Measurements from ENCODE around the gene TMEM145. TPM values are rescaled to one million over a fixed set of nuclear protein-coding genes. Genes with fewer than 3 reads are reported as not detected.
A peak's percentile ranks its signal among the peaks of the same experiment; 100 is the strongest.
"Not testable (repeated sequence)": the region's sequence is repeated elsewhere in the genome, so short reads cannot be mapped to it uniquely, and the experiment has no call there.

TMEM145 gene
- total RNA-seq, 2 experiments from 2014 or later, result 0.54 to 0.94 TPM

GRCh38 chr19:42317535-42317934, 4.4 kb downstream of the TMEM145 start:
- Mint-ChIP-seq H3K36me3 (no peaks in the 10 kb centered on the region), H3K27me3 (peaks cover 40% of the 10 kb centered on the region), H3K4me1 (peaks cover 21% of the 10 kb centered on the region), H3K9me3 (no peaks in the 10 kb centered on the region), H3K4me3 (no peak overlapping the region), H3K27ac (no peak overlapping the region)
- POLR2A ChIA-PET, result interaction anchor here (0.6 kb wide), 1 partner anchor 10 kb away, joined by 3 read pairs; no protein-coding TSS in a partner anchor
- DNase-seq (no peak), ATAC-seq (ENCODE audit: low read depth) (no peak)

- POLR2A ChIA-PET, result no interaction called here
- DNase-seq (no peak), ATAC-seq (ENCODE audit: low read depth) (no peak)
- Mint-ChIP-seq H3K9me3 (no peaks in the 10 kb centered on the region), H3K36me3 (peaks cover 4% of the 10 kb centered on the region), H3K27ac (no peak overlapping the region), H3K4me3 (no peak overlapping the region), H3K27me3 (peaks cover 32% of the 10 kb centered on the region), H3K4me1 (peaks cover 17% of the 10 kb centered on the region)
Observed at GRCh38 chr19:42322305-42322704, 9.2 kb downstream of the TMEM145 start.

GRCh38 chr19:42323473-42323851, 10.4 kb downstream of the TMEM145 start:
- DNase-seq (no peak), ATAC-seq (ENCODE audit: low read depth) (no peak)
- peaks cover 17% of the 10 kb centered on the region for H3K4me1 Mint-ChIP-seq
- POLR2A ChIA-PET, result interaction anchor here (0.6 kb wide), 1 partner anchor 15 kb away, joined by 3 read pairs; no protein-coding TSS in a partner anchor
- H3K27ac Mint-ChIP-seq, result no peak overlapping the region
- peaks cover 32% of the 10 kb centered on the region for H3K27me3 Mint-ChIP-seq
- no peak overlapping the region for H3K4me3 Mint-ChIP-seq
- H3K36me3 Mint-ChIP-seq, result peaks cover 4% of the 10 kb centered on the region
- no peaks in the 10 kb centered on the region for H3K9me3 Mint-ChIP-seq

- Mint-ChIP-seq H3K27ac (no peak overlapping the region), H3K4me3 (no peak overlapping the region), H3K9me3 (no peaks in the 10 kb centered on the region), H3K27me3 (peaks cover 32% of the 10 kb centered on the region), H3K36me3 (peaks cover 4% of the 10 kb centered on the region), H3K4me1 (peaks cover 17% of the 10 kb centered on the region)
- POLR2A ChIA-PET, result no interaction called here
- DNase-seq (peak; percentile 57), ATAC-seq (ENCODE audit: low read depth) (no peak)
Observed at GRCh38 chr19:42323852-42324654, 10.9 kb downstream of the TMEM145 start.

GRCh38 chr19:42324655-42325307, 11.7 kb downstream of the TMEM145 start:
- POLR2A ChIA-PET, result no interaction called here
- no peaks in the 10 kb centered on the region for H3K9me3 Mint-ChIP-seq
- no peak for ATAC-seq (ENCODE audit: low read depth)
- no peak for DNase-seq
- H3K27me3 Mint-ChIP-seq, result peaks cover 32% of the 10 kb centered on the region
- peak overlapping the region; percentile 76 for H3K27ac Mint-ChIP-seq
- H3K4me3 Mint-ChIP-seq, result peak overlapping the region; percentile 92
- peaks cover 17% of the 10 kb centered on the region for H3K4me1 Mint-ChIP-seq
- peaks cover 4% of the 10 kb centered on the region for H3K36me3 Mint-ChIP-seq

GRCh38 chr19:42325308-42325895, 12.3 kb downstream of the TMEM145 start, which contains the start of gene MEGF8:
Gene MEGF8 (plus strand): TSS chr19:42325635. CDS start chr19:42326244, 609 bp downstream.
- POLR2A ChIA-PET, result no interaction called here
- H3K4me1 Mint-ChIP-seq, result peaks cover 17% of the 10 kb centered on the region
- ATAC-seq (ENCODE audit: low read depth), result peak; percentile 96

GRCh38 chr19:42325896-42326771, 13.0 kb downstream of the TMEM145 start:
- H3K27me3 Mint-ChIP-seq, result peaks cover 26% of the 10 kb centered on the region

More at GRCh38 chr19:42325308-42325895, 12.3 kb downstream of the TMEM145 start, which contains the start of gene MEGF8:
- Mint-ChIP-seq H3K9me3 (no peaks in the 10 kb centered on the region), H3K4me3 (peak within 1 kb of the TSS; percentile 92), H3K36me3 (peaks cover 4% of the 10 kb centered on the region), H3K27ac (peak within 1 kb of the TSS; percentile 76), H3K27me3 (peaks cover 29% of the 10 kb centered on the region)
- DNase-seq, result peak; percentile 94

GRCh38 chr19:42326969-42327368, 13.9 kb downstream of the TMEM145 start:
- no peak for DNase-seq
- Mint-ChIP-seq H3K4me3 (peak overlapping the region; percentile 92), H3K27me3 (peaks cover 22% of the 10 kb centered on the region), H3K9me3 (no peaks in the 10 kb centered on the region), H3K36me3 (peaks cover 4% of the 10 kb centered on the region), H3K4me1 (peaks cover 17% of the 10 kb centered on the region), H3K27ac (no peak overlapping the region)
- ATAC-seq (ENCODE audit: low read depth), result no peak
- POLR2A ChIA-PET, result no interaction called here

More at GRCh38 chr19:42325896-42326771, 13.0 kb downstream of the TMEM145 start:
- peaks cover 17% of the 10 kb centered on the region for H3K4me1 Mint-ChIP-seq
- ATAC-seq (ENCODE audit: low read depth) (peak; percentile 14), DNase-seq (peak; percentile 67)
- peak overlapping the region; percentile 92 for H3K4me3 Mint-ChIP-seq
- peaks cover 4% of the 10 kb centered on the region for H3K36me3 Mint-ChIP-seq
- H3K27ac Mint-ChIP-seq, result peak overlapping the region; percentile 76
- H3K9me3 Mint-ChIP-seq, result no peaks in the 10 kb centered on the region
- POLR2A ChIA-PET, result no interaction called here

GRCh38 chr19:42327381-42327780, 14.3 kb downstream of the TMEM145 start:
- no peak for DNase-seq
- peaks cover 17% of the 10 kb centered on the region for H3K4me1 Mint-ChIP-seq
- no peaks in the 10 kb centered on the region for H3K9me3 Mint-ChIP-seq
- no peak overlapping the region for H3K27ac Mint-ChIP-seq
- peaks cover 4% of the 10 kb centered on the region for H3K36me3 Mint-ChIP-seq
- H3K27me3 Mint-ChIP-seq, result peaks cover 19% of the 10 kb centered on the region
- ATAC-seq (ENCODE audit: low read depth), result no peak
- H3K4me3 Mint-ChIP-seq, result no peak overlapping the region
- POLR2A ChIA-PET, result no interaction called here

GRCh38 chr19:42328106-42328505, 15.0 kb downstream of the TMEM145 start:
- ATAC-seq (ENCODE audit: low read depth) (no peak), DNase-seq (no peak)
- Mint-ChIP-seq H3K36me3 (peaks cover 4% of the 10 kb centered on the region), H3K27ac (no peak overlapping the region), H3K4me1 (peaks cover 17% of the 10 kb centered on the region), H3K27me3 (peaks cover 12% of the 10 kb centered on the region), H3K9me3 (no peaks in the 10 kb centered on the region), H3K4me3 (no peak overlapping the region)
- POLR2A ChIA-PET, result no interaction called here

- POLR2A ChIA-PET, result no interaction called here
- no peak for ATAC-seq (ENCODE audit: low read depth)
- Mint-ChIP-seq H3K27me3 (peaks cover 7% of the 10 kb centered on the region), H3K4me1 (peaks cover 17% of the 10 kb centered on the region), H3K27ac (no peak overlapping the region), H3K36me3 (peaks cover 4% of the 10 kb centered on the region), H3K4me3 (no peak overlapping the region), H3K9me3 (no peaks in the 10 kb centered on the region)
- no peak for DNase-seq
Observed at GRCh38 chr19:42328854-42329253, 15.7 kb downstream of the TMEM145 start.

GRCh38 chr19:42330241-42330711, 17.2 kb downstream of the TMEM145 start:
- POLR2A ChIA-PET, result no interaction called here
- H3K27me3 Mint-ChIP-seq, result peaks cover under 1% of the 10 kb centered on the region
- H3K27ac Mint-ChIP-seq, result no peak overlapping the region
- no peak for DNase-seq
- ATAC-seq (ENCODE audit: low read depth), result no peak
- H3K36me3 Mint-ChIP-seq, result no peaks in the 10 kb centered on the region
- H3K4me3 Mint-ChIP-seq, result no peak overlapping the region
- H3K4me1 Mint-ChIP-seq, result peaks cover 12% of the 10 kb centered on the region
- H3K9me3 Mint-ChIP-seq, result no peaks in the 10 kb centered on the region

GRCh38 chr19:42331333-42331732, 18.2 kb downstream of the TMEM145 start:
- POLR2A ChIA-PET, H3K27ac Mint-ChIP-seq, H3K9me3 Mint-ChIP-seq: not testable (repeated sequence)

More at GRCh38 chr19:42331333-42331732, 18.2 kb downstream of the TMEM145 start:
- not testable (repeated sequence) for H3K36me3 Mint-ChIP-seq; H3K27me3 Mint-ChIP-seq; ATAC-seq (ENCODE audit: low read depth); H3K4me3 Mint-ChIP-seq; DNase-seq
- peaks cover 10% of the 10 kb centered on the region for H3K4me1 Mint-ChIP-seq
